ENCODE results near the gene USP10. TPM values are rescaled to one million over a fixed set of nuclear protein-coding genes. Genes with fewer than 3 reads are reported as not detected.

Gene USP10
- polyA plus RNA-seq, 2 of the 4 experiments (the other 2 are of a cell fraction): 61.5 to 93.5 TPM

GRCh38 chr16:84817206-84817605 is 117.4 kb downstream of the USP10 start:
- 71% methylated on average over 10 of the region's 10 CpGs for WGBS (ENCODE audit: missing lambda C conversion rate)
- Histone ChIP-seq H3K27ac (no peak overlapping the region), H3K9me3 (no peaks in the 10 kb centered on the region; the same call in 2 of the 3 replicates), H3K4me3 (no peak overlapping the region), H3K4me1 (peaks cover 11% of the 10 kb centered on the region; the same call in 2 of the 3 replicates), H3K4me2 (no peak overlapping the region)
- TF ChIP-seq KDM5A (IDR thresholded peaks at IDR 0.05): no peak
- TF ChIP-seq ZFP36 (IDR thresholded peaks at IDR 0.05; ENCODE audit: borderline replicate concordance, partially characterized antibody): no peak
- TF ChIP-seq FOSB (CRISPR knock-in tag; IDR thresholded peaks at IDR 0.05): no peak
- no peak for TF ChIP-seq ELK1 (IDR thresholded peaks at IDR 0.05; ENCODE audit: low read depth, low read length)
- no peak for TF ChIP-seq CBX8 (IDR thresholded peaks at IDR 0.05)
- no peak for TF ChIP-seq PBX3 (IDR thresholded peaks at IDR 0.05)
- TF ChIP-seq, protein P1, sequence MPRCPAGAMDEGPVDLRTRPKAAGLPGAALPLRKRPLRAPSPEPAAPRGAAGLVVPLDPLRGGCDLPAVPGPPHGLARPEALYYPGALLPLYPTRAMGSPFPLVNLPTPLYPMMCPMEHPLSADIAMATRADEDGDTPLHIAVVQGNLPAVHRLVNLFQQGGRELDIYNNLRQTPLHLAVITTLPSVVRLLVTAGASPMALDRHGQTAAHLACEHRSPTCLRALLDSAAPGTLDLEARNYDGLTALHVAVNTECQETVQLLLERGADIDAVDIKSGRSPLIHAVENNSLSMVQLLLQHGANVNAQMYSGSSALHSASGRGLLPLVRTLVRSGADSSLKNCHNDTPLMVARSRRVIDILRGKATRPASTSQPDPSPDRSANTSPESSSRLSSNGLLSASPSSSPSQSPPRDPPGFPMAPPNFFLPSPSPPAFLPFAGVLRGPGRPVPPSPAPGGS (IDR thresholded peaks at IDR 0.05): no peak
- TF ChIP-seq JUNB (IDR thresholded peaks at IDR 0.05): no peak
- TF ChIP-seq, protein P2, sequence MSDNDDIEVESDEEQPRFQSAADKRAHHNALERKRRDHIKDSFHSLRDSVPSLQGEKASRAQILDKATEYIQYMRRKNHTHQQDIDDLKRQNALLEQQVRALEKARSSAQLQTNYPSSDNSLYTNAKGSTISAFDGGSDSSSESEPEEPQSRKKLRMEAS (IDR thresholded peaks at IDR 0.05): no peak
- no peak for TF ChIP-seq FOSL2 (IDR thresholded peaks at IDR 0.05)
- TF ChIP-seq FOSL2 (CRISPR knock-in tag; IDR thresholded peaks at IDR 0.05): no peak
- no peak for TF ChIP-seq CTCF (IDR thresholded peaks at IDR 0.05)
- no peak for TF ChIP-seq NR3C1 (IDR thresholded peaks at IDR 0.05)
- no peak for TF ChIP-seq KDM1A (IDR thresholded peaks at IDR 0.05; ENCODE audit: low read depth)
- no peak for TF ChIP-seq MAZ (IDR thresholded peaks at IDR 0.05; ENCODE audit: borderline replicate concordance, low read depth, low read length)
- no peak for TF ChIP-seq CEBPB (IDR thresholded peaks at IDR 0.05)
- TF ChIP-seq CHD2 (IDR thresholded peaks at IDR 0.05; ENCODE audit: low read length, partially characterized antibody): no peak
- FAIRE-seq (no peak), ATAC-seq (no peak), DNase-seq (ENCODE audit: low read depth in 1 of 2, low spot score in 1 of 2) (no peak)
- POLR2A ChIA-PET: no interaction called here
- CTCF ChIA-PET: interaction anchor here (0.9 to 1.4 kb wide), 4 partner anchors 25 to 135 kb away, joined by 3 to 4 read pairs (median 3); no protein-coding TSS in a partner anchor

- 32% methylated on average over 2 of the region's 2 CpGs for WGBS (ENCODE audit: missing lambda C conversion rate)
- CTCF ChIA-PET: interaction anchor here (1.2 to 1.4 kb wide), 3 partner anchors 26 to 63 kb away, joined by 3 read pairs; no protein-coding TSS in a partner anchor
- POLR2A ChIA-PET: no interaction called here
- TF ChIP-seq HEYL (CRISPR knock-in tag; IDR thresholded peaks at IDR 0.05) (no peak), REST (IDR thresholded peaks at IDR 0.05) (no peak), RARB (CRISPR knock-in tag; IDR thresholded peaks at IDR 0.05) (no peak), ZC3H11A (IDR thresholded peaks at IDR 0.05) (no peak), ZFP36 (IDR thresholded peaks at IDR 0.05; ENCODE audit: borderline replicate concordance, partially characterized antibody) (no peak), CBX8 (IDR thresholded peaks at IDR 0.05) (no peak), TP53 (CRISPR knock-in tag; IDR thresholded peaks at IDR 0.05) (no peak), NFE2L2 (conservative IDR thresholded peaks at IDR 0.05; ENCODE audit: low read length) (no peak), EP300 (IDR thresholded peaks at IDR 0.05) (no peak), EHMT2 (IDR thresholded peaks at IDR 0.05; ENCODE audit: low read depth) (no peak), RNF2 (IDR thresholded peaks at IDR 0.05; ENCODE audit: borderline replicate concordance, low read depth) (no peak), EHF (CRISPR knock-in tag; IDR thresholded peaks at IDR 0.05) (no peak), RCOR1 (IDR thresholded peaks at IDR 0.05; ENCODE audit: low read depth, low read length) (no peak), ZNF302 (CRISPR knock-in tag; IDR thresholded peaks at IDR 0.05) (no peak), FOXS1 (CRISPR knock-in tag; IDR thresholded peaks at IDR 0.05) (no peak)
- TF ChIP-seq, protein P3, sequence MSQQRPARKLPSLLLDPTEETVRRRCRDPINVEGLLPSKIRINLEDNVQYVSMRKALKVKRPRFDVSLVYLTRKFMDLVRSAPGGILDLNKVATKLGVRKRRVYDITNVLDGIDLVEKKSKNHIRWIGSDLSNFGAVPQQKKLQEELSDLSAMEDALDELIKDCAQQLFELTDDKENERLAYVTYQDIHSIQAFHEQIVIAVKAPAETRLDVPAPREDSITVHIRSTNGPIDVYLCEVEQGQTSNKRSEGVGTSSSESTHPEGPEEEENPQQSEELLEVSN (IDR thresholded peaks at IDR 0.05; ENCODE audit: borderline replicate concordance, low read depth): no peak
Measured at GRCh38 chr16:84817613-84818012, 117.8 kb downstream of the USP10 start.

More at GRCh38 chr16:84817613-84818012, 117.8 kb downstream of the USP10 start:
- ATAC-seq: no peak
- DNase-seq (ENCODE audit: low read depth in 1 of 2, low spot score in 1 of 2): no peak
- H3K4me3 ChIP-seq: no peak overlapping the region
- H3K27ac ChIP-seq: no peak overlapping the region
- H3K4me1 ChIP-seq: peaks cover 11% of the 10 kb centered on the region; the same call in 2 of the 3 replicates
- FAIRE-seq: no peak
- H3K4me2 ChIP-seq: no peak overlapping the region
- no peaks in the 10 kb centered on the region; the same call in 2 of the 3 replicates for H3K9me3 ChIP-seq

Measured in A549 (cell line).